NCI-H345 (cell line): Measurements from ENCODE around the gene SKI.
"Not testable (repeated sequence)": the region's sequence is repeated elsewhere in the genome, so short reads cannot be mapped to it uniquely, and the experiment has no call there.

Experiments used
- DNase-seq: peaks from one replicate; lab custom pipeline; 2025; lab: John Stamatoyannopoulos, UW

SKI gene

GRCh38 chr1:2247045-2247394 lies 18.9 kb downstream of the SKI start:
- not testable (repeated sequence) for DNase-seq

DNA sequence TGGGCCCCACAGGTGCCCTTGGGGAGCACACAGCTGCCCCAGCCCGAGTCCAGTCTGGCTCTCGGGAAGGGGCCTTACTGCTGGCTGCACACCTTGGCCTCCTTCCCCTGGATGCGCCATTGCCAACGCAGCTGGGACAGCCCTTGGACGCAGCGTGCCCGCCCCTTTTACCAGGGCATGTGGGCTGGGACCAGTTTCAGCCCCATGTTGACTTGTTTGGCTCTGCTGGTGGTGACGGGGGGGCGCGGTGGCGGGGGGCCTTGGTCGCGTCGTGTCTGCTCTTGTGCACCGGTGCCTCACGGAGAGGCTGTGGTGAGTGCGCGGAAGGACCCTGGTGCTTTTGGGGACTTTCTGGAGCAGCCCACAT lies 19.6 kb downstream of the SKI start:
- DNase-seq = no peak

DNA sequence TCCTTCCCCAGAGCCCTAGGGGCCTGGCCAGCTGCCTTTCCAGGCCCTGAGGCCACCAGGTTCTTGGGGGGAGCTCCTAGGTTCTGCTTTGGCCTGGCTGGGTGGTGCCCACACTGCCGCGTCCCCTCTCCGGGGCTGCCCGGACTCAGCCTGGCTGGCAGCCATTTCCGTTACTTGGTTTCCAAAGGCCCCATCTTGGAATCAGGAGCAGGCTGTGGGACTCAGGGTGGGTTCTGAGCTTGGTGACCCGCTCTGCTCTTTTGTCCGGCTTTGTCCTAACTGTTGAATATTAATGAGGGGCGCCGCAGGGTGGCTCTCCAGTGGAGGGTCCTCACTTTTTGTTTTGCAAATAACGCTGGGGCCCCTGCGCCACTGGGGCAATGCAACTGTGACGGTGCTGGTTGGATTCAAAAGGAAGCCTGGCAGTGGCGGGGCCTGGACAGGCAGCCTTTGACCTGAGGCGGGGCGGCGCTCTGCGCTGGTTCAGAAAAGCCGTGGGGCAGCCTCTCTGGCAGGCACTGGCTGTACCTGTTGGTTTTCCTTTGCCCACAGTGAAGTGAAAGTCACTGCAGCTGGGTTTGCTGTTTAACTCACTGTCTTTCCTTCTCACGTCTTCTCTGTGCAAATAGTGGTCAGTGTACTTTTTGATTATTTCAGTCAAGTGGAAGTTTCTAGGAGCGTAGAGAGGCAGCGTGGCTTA lies 20.2 kb downstream of the SKI start:
- no peak for DNase-seq

GRCh38 chr1:2248854-2249558 lies 20.9 kb downstream of the SKI start:
- no peak for DNase-seq

- no peak for DNase-seq
These were observed 21.4 kb downstream of the SKI start for GRCh38 chr1:2249559-2249906.

DNA sequence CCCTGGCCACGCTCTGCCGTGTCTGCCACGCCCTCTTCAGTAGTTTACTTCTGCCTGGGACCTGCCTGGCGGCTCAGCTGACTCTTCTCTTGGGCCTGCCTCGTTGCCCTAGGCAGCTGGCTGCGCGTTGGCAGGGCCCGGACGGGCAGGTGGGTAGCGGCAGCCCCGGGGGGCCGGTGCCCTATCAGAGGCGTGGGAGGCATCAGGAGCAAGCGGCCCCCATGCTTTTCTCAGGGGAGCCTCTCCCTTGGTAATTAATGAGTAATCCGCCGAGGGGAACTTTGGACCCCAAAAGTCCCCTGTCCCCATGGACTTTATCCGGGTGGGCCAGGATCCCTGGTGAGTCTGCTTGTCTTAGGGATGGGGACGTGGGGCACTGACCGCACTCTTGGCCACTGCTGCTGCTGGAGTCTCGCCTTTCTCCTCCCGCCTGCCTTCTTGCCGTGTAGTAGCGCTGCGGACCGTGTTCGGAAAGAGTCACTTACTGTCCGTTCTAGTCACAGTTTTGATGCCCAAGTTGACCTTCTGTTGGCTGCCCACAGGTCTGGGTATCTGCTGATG lies 22.7 kb downstream of the SKI start:
- DNase-seq = no peak

DNA sequence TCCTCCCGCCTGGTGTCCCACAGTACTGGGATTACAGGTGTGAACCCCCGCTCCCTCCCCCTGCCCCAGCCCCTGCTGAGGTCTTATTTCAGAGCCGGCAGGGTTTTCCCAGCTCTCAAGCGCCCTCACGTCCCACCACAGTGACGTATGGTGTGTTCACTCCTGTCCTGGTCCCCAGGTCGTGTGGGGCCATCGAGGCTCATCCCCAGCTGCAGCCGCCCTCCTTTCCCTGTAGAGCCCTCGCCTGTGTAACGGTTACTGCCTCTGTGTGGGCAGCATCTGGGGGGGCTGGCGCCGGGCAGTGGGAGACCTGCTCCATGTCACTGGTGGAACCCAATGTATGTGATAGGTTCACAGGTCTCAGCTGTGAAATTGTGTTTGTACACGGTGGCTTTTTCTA lies 23.2 kb downstream of the SKI start:
- DNase-seq = no peak

- no peak for DNase-seq
These were observed 23.7 kb downstream of the SKI start for GRCh38 chr1:2251786-2252185.

GRCh38 chr1:2252423-2252822 lies 24.3 kb downstream of the SKI start:
- DNase-seq = no peak

- DNase-seq = no peak
These were observed 25.1 kb downstream of the SKI start for GRCh38 chr1:2253036-2253796.

GRCh38 chr1:2253797-2254480 lies 25.8 kb downstream of the SKI start:
- DNase-seq = no peak

GRCh38 chr1:2255047-2255419 lies 26.9 kb downstream of the SKI start:
- DNase-seq = no peak

- no peak for DNase-seq
These were observed 27.6 kb downstream of the SKI start for GRCh38 chr1:2255420-2256369.

- DNase-seq = no peak
These were observed 28.5 kb downstream of the SKI start for GRCh38 chr1:2256435-2257244.

DNA sequence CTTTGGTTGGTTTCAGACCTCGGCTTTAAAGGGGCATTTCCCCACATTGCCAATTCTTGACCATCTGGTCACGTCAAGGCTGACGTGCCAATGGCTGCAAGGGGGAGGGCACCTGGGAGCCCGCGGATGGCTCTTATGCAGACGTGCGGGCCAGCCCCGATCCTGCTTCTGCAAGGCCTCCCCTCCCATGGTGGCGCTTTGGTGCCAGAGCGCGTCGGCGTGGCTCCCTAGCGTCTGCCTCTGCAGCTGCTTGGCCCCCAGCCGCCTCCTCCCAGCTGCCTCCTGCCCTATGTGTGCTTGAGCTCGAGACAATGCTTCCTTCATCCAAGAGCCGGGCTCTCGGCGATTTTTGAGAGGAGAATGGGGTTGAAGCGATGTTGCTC lies 29.1 kb downstream of the SKI start:
- DNase-seq = no peak

GRCh38 chr1:2258122-2258681 lies 30.1 kb downstream of the SKI start:
- DNase-seq = no peak

- no peak for DNase-seq
These were observed 30.9 kb downstream of the SKI start for GRCh38 chr1:2258996-2259395.

DNA sequence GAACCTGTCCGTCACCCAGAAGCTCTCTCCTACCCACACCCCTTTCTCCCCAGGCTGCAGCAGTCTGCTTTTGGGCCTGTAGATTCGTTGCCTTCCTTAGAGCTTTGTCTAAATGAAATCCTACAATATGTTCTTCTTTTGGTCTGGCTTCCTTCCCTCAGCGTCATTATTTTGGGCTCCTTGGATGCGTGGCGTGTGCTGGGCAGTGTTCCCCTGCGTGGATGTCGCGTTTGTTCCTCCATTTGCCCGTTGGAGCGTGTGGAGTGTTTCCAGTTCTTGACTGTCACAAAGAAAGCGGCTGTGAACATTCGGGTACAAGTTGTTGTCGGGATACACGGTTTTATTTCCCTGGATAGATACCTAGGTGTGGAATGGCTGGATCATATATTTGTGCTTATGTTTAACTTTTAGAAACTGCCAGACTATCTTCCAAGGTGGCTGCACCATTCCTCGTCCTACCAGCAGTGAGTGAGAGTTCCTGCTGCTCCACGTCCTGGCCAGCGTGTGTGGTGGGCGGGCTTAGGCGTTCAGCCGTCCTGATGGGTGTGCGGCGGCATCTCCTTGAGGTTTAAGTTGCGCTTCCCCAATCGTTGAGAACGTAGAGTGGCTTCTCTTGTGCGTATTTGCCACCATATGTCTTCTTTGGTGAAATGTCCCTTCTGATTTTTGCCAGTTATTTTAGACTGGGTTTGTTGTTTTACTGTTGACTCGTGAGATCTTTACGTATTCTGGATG lies 31.7 kb downstream of the SKI start:
- DNase-seq = no peak

- not testable (repeated sequence) for DNase-seq
These were observed 32.4 kb downstream of the SKI start for GRCh38 chr1:2260470-2260869.
